Activated effector memory CD4-positive, alpha-beta T cell treated with Interleukin-2 at 50 U/mL for 16 hours (primary cell): Measurements from ENCODE around the gene ZNF302.
"Not testable (repeated sequence)": the region's sequence is repeated elsewhere in the genome, so short reads cannot be mapped to it uniquely, and the experiment has no call there.

Experiments
- DNase-seq: peaks from one replicate; pipeline ENCODE4 v3.0.0-alpha.2; 2020

ZNF302 gene

DNA sequence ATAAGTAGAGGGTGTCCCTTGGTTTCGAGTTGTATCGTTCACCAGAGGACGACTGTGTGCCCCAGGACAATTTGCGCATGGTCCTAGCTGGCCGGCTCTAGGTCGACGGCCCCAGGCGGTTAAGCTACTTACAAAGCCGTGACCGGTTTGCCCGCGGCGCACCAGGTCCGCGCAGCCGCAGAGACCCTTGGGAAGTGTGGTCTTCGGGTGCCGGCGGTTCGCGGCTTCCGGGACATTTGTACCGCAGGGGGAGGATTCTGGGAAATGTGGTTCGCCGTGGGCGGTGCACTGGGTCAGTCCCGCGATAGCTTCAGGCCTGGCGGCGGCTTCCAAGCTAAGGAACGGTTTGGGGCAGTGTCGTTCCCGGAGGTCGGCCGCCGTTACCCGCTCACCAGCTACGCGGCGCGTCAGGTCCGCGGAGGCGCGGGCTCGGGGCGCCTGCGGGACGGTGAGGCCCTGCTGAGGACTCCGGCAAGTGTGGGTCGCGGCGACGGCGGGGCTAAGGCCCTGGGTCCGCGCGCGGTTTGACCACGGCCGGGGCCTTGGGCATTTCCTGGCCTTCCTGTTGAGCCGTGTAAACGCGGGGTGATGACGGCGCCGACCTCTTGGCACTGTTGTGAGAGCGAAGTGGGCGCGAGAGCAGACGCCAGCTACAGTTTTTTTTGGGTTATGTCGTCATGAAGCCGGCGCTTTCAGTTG is at the start of gene ZNF302:
Gene ZNF302, plus strand, starts transcription at position 293 of the 699 bp plus-strand sequence. CDS start 1,127 bp downstream, outside the sequence.
- DNase-seq: peak; percentile 92

DNA sequence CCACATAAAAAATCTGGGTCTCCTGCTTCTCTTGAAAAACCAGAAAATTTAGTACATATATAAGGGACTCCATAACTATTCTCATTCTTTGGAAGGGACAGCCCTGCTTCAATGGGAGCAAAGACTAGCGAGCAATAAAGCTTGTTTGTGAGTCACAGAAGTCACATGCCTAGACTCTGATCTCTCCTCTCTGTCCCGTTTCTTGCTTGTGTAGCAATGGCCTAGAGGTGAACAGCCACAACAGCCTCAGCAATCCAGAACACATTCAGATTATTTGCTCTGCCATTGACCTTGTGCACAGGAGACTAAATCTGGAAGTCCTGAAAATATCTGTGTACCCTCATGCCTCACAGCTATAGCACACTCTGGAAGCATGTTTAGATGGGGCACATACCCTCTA is 43.7 kb upstream of the ZNF302 start:
- no peak for DNase-seq

DNA sequence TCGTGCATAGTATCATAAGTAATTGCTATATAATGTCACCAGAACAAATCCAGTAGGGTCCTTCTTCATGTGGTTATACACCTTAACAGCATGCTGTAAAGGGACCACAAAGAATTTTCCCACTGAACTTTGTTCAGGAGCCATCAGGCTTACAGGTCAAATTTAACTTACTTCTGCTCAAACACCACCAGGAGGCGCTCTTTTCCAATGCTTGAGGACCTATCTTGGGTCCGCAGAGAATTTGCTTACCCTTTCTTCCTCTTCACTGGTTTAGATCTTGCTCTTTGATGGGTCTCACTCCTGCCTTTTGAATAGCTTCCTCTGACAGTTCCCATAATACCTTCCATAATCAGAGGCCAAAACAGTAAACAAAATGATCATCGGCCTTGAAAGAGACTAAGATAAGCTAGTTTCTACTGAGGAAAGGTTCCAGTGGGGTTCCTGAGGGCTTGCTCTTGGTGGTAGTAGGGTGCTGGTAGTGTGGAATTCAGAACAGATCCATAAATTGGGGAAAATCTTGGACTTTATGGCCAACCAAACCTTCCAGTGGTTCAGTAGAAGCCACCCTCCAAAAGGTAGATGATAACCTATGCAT is 37.9 kb upstream of the ZNF302 start:
- peak; percentile 3 for DNase-seq

DNA sequence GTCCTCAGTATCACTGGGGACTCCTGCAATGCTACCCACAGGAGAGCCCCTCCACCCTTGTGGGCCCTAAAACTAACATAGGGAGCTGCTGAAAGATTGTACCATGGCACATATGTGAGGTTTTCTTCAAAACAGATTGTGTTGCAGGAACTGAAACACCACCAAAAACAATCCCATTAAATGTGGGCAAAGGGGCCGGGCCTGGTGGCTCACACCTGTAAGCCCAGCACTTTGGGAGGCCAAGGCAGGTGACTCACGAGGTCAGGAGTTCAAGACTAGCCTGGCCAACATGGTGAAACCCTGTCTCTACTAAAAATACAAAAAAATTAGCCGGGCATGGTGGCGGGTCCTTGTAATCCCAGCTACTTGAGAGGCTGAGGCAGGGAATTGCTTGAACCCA is 35.2 kb upstream of the ZNF302 start:
- no peak for DNase-seq

DNA sequence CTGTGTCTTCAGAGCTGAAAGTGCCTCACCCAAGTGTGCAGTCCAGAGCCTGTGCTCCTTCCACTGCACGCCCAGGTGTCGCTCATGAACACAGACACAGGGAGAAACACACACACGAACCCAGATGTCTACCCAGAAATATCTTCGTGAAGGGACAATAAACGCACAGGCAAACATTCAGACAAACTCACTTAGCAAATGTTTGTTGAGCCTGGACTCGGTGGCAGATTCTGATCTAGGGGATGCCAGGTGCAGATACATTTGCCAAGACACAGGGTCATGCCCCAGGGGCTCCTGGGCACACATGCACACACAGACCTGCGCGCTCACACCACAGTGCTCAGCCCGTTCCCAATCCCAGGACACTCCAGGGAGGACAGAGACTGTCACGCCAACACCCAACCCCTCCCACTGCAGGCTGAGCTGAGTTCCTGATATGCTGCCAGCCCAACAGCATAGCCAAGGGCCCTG is 32.5 kb upstream of the ZNF302 start:
- DNase-seq: no peak

DNA sequence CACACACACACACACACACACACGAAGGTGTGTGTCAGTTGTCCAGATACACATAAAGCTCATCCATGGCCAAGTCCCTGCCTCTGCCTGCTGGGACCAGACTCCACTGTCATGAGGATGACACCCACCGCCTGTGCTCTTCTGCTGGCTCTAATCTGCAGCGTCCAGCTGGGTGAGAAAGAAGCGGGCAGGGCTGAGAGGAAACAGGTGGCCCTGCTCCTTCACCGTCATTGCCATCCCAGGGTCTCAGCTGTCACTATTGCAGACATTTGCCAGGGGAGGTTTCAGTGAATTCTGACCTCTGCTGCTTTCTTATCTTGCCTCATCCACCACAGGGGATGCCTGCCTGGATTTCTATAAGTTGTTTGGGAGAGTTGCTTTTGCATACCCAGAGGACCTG is 31.9 kb upstream of the ZNF302 start:
- DNase-seq: no peak

DNA sequence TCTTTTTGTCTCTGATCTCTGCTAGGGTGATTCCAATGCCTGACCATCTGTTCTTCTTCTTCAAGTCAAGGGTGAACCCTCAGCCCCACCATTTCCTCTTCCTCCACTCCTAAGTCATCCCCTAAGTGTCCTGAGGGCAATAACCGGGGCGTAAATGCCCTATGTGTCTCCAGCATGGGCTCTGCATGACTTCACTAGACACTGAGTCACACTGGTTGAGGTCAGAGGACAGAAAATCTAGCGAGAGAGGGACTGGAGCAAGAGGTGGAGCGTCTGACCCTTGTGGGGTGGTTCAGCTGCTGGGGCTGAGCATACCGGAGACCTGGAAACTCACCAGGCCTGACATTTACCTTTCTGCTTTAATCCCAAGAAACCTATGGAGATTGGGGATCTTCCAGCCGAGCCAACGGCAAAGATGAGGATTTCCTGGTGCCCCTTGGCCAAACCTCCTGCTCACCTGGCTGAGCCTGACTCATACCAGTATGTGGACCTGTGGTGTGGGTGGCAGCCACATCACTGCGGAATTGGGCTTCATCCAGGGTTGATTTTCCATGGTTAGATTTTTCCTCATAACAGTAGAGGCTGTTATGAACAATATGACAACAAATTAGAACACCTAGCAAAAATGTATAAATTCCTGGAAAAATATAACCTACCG is 27.5 kb upstream of the ZNF302 start:
- DNase-seq: no peak

DNA sequence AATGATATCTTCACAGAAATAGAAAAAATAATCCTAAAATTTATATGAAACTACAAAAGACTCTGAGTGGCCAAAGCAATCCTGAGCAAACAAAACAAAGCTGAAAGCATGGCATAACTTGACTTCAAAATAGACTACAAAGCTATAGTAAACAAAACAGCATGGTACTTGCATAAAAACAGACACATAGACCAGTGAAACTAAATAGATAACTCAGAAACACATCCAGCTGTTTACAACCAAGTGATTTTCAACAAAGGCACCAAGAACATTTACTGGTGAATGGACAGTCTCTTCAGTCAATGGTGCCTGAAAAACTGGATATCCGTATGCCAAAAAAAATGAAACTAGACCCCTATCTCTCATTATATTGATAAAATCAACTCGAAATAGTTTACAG is 25.7 kb upstream of the ZNF302 start:
- no peak for DNase-seq

DNA sequence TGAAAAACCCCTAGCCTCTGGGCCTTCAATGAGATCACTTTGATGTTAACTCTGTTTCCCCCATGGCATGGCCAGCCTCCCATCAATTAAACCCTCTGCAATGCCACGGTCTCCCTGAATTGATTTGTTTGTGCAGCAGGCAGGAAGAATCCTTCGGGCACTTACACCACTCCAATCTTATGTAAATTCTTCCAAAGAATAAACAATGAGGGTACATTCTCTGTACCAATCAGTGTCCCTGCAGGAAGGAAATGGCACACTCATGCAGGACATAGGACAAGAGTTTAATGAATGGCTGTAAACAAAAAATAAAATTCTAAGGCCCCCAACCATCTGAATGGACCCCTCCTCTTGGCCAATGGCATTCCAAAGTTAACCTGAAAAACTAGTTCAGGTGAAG is 22.7 kb upstream of the ZNF302 start:
- no peak for DNase-seq

DNA sequence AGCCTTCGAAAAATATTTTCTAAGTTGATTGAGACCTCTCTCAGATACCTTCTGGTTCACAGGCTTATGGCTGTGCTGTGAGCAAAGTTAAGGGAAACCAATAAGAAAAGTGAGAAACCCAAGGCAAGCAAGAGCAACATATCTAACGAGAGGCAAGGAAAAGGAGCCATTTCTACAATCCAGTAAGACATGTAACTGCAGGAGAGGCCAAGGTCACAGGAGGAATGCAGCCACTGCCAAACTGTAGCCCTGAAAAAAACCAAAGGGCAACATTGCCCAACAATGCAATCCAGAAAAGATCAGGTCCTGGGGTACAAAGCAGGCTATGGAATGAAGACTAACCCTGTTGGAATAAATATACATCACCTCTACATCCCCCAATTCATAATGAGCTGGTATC is 21.8 kb upstream of the ZNF302 start:
- no peak for DNase-seq

DNA sequence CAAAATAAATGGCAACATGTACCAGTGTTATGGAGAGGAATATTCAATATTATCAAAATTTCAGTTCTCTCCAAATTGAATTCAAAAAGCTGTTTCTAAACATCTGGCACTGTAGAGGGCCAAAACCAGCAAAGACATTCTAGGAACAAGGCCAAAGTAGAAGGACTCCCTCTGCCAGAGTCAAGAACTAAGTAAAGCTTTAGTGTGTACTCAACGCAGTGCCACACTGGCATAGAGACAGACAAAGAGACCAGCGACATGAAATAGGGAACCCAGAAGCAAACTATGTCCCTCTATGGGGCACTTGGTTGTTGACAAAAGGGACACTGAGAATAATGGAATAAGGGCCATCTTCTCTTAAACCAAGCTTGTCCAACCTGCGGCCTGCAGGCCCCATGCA is 16.1 kb upstream of the ZNF302 start:
- DNase-seq: no peak

DNA sequence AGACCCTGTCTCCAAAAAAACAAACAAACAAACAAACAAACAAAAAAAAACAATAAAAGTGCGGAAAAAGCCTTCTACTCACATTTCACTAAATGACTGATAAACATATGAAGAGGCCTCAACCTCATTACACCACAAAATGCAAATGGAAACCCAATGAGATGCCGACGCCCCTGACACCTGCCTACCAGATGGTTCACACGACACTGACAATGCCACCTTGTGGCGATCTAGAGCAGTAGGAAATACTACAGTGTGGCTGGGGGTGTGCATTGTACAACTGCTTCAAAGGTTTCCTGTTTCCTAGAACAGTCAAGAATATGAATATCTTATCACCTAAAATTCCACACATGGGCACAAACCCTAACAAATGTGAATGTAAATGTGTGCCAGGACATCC is 14.6 kb upstream of the ZNF302 start:
- peak; percentile 12 for DNase-seq

DNA sequence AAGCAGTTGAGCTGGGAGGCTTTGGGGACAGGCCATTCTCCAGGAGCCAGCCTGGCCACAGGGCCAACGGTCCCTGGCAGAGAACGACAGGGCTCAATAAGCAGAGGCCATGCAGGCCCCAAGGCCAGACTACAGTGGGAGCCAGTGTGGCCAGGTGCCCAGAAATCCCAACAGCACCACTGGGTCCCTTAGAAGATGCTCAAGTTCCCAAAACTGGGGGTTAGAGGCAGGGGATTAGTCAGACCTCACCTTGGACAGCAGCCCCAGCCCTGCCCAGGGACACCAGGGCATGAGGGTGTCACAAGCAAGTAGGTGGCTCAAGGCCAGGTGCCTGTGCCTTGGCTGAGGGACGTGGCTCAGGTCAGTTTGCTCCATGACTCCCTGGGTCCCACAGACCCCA is 13.3 kb upstream of the ZNF302 start:
- no peak for DNase-seq

DNA sequence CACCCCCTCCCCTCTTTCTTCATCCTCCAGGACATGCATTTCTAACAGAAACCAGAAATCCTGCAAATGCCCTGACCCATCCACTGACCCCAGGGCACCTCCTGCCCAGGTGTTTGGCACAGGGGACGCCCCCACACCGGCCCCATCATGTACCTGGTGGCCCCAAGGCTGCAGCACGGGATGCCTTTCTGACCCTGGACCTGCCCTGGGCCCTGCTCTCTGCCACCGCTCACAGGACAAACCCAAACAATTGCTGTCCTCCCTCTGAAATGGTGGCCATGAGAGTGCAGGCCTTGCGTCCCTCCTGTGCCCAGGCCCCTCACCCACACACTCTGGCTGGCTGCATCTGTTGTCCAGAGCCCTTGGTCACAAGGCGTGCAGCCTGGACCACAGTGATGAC is 12.6 kb upstream of the ZNF302 start:
- no peak for DNase-seq

DNA sequence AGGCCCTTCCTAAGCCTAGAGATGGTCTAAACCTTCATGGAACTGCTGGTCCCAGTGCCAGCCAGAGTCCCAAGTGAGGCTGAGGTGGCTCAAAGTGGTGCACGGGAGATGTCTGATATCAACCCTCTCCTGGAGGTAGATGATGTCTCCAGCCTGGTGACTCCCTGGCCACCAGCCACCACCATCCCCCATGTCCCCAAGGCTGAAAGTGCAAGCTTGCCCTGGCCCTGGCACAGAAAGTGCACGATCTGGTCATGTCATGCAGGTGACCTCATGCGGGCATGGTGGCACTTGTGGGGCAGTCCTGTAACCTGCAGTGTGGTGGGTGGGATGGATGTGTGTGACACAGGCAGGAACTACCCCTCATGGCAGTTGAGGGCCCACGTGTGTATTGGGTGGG is 12.2 kb upstream of the ZNF302 start:
- not testable (repeated sequence) for DNase-seq

DNA sequence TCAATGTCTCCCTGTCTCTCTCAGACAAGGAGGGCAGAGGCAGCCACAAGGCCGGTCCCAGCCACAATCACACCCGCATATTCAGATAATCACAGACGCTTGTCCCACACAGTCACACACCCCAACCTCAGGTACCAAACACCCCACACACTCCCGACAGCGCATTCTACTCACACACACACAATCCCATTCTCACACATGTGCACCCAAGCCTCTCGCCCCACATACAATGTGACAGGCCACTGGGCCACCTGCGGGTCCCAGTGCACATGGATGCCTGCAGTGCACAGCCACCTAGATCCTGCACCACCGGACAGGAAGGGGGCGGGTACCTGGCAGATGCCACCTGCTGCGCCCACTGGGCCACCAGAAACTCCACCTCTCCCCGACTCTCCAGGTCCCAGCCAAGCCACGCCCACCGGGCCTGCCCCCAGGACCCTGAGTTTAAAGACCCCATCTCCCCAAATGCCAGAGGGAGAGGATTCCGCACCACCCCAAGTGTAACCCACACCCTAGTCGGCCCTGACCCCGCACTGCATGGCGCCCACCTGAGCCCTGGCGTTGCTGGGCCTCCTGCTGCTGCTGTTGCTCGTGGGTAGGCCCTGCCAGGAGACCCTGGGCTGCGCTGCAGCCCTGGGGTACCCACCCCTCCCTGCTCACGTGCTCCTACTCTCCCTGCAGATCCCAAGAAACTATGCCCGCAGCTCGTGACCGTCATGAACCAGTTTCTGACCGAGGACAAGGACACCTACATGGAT is 11.1 kb upstream of the ZNF302 start:
- no peak for DNase-seq

DNA sequence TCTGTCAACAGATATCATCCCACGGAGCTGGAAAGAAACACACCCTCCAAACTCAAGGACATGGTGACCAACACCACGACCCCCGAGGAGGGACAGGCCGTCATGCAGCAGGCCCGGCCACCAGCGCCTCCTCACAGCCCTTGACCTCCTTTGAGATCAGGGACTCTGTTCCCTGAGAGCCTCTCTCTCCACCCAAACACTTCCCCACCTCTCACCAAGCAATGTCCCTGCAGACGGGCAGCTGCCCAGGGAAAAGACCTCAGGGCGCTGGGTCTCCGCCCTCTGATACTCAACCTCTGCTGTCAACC is 10.6 kb upstream of the ZNF302 start:
- no peak for DNase-seq

DNA sequence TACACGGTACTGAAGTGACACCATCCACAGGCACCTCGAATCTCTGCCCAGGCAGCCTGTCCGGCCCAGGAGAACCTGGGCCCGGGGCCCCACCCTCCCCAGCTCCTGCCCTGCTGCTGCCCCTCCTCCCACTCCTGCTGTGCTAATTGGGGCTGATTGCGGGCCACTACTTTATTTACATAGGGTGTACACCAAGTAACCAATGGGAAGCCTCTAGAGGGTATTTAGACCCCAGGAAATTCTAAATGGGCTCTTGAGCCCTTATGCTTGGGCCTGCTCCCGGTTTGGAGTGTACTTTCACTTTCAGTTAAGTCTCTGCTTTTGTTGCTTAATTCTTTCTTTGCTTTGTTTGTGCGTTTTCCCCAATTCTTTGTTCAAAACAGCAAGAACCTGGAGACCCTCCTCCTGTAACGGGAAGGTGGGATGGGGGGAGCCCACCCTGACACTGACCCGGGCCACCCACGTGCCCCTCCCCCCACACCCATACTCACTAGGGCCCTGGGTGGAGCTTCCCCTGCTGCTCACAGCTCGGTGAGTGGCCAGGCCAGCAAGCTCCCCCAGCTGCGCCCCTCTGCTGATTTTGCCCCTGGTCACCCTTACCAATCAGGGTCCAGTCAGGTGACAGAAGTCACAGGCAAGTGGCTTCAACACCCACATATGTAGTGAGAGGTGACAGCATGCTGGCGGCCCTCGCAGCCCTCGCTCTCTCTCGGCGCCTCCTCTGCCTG is 10.0 kb upstream of the ZNF302 start:
- no peak for DNase-seq

DNA sequence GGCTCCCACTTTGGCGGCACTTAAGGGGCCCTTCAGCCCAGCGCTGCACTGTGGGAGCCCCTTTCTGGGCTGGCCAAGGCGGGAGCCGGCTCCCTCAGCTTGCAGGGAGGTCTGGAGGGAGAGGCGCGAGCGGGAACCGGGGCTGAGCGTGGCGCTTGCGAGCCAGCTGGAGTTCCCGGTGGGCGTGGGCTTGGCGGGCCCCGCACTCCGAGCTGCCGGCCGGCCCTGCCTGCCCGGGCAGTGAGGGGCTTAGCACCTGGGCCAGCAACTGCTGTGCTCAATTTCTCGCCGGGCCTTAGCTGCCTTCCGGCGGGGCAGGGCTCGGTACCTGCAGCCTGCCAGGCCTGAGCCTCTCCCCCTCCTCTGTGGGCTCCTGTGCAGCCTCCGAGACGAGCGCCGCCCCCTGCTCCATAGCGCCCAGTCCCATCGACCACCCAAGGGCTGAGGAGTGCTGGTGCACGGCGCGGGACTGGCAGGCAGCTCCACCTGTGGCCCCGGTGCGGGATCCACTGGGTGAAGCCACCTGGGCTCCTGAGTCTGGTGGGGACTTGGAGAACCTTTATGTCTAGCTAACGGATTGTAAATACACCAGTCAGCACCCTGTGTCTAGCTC is 9.3 kb upstream of the ZNF302 start:
- not testable (repeated sequence) for DNase-seq

DNA sequence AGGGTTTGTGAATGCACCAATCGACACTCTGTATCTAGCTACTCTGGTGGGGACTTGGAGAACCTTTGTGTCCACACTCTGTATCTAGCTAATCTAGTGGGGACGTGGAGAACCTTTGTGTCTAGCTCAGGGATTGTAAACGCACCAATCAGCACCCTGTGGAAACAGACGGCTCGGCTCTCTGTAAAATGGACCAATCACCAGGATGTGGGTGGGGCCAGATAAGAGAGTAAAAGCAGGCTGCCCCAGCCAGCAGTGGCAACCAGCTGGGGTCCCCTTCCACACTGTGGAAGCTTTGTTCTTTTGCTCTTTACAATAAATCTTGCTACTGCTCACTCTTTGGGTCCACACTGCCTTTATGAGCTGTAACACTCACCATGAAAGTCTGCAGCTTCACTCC is 8.8 kb upstream of the ZNF302 start:
- not testable (repeated sequence) for DNase-seq

DNA sequence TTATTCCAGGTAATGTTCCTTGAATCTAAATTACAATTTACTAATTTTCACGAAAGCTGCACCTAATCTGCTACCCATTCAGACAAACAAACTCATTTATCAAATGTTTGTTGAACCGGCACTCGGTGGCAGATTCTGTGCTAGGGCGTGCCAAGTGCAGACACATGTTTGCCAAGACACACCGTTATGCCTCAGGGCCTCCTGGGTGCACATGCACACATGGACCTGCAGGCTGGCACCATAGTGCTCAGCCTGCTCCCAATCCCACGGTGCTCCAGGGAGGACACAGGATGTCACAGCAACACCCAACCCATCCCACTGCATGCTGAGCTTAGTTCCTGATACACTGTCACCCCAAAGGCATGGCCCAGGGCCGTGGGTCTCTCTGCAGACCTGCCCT is 8.2 kb upstream of the ZNF302 start:
- DNase-seq: no peak

DNA sequence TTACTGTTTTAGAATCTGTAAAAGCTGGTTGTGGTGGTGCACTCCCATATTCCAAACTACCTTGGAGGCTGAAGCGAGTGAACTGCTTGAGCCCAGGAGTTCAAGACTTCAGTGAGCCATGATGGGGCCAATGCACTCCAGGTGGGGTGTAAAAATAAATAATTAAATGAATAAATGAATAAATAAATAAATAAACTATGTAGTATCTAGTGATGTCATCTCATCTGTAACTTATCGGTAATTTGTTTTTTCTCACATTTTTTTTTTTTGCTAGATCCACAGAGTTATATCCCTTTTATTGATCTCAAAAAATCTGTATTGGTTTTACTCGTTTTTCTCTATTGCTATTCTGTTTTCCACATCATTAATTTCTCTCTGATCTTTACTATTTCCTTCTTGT is 5.5 kb upstream of the ZNF302 start:
- no peak for DNase-seq

DNA sequence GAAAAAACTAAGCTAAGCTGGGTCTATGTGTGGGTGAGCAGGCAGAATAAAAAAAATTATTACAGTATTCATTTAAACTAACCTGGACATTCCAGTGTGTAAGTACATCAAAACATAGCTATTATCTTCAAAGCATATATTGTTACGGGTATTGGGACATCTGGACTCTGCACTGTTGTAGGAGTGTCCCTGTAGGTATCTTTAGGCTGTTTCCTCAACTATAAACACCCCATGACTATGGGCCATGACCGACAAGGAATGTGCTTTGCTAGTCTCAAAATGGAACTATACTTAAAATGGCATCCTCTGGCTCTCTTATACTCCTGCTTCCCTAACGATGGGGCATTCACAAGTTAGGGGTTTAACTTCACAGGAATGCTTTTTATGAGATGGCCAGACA is 3.9 kb upstream of the ZNF302 start:
- DNase-seq: no peak
